ENCODE data around the gene CELSR1. TPM values are rescaled to one million over a fixed set of nuclear protein-coding genes. Genes with fewer than 3 reads are reported as not detected.

Gene CELSR1
- total and polyA plus RNA-seq, 2 of the 13 experiments (the other 11 are each of a cell fraction or from before 2014, with no cell fraction given), result 0.78 to 1.8 TPM

- TF ChIP-seq POGK (CRISPR knock-in tag; conservative IDR thresholded peaks at IDR 0.05) (peak; percentile 55; the same call in 1 of the 2 replicates), E2F1 (CRISPR knock-in tag; IDR thresholded peaks at IDR 0.05) (no peak), AFF4 (CRISPR knock-in tag; IDR thresholded peaks at IDR 0.05) (no peak), ZNF780A (CRISPR knock-in tag; IDR thresholded peaks at IDR 0.05) (0 out of 2 replicates have a peak, but pooled peaks have one; percentile 36), HOXA5 (CRISPR knock-in tag; IDR thresholded peaks at IDR 0.05) (no peak), RBAK (CRISPR knock-in tag; IDR thresholded peaks at IDR 0.05) (no peak), KLF16 (CRISPR knock-in tag; IDR thresholded peaks at IDR 0.05) (peak in 1 of 2 experiments; percentile 77; a peak in 1 of 4 replicates), BRD4 (CRISPR knock-in tag; IDR thresholded peaks at IDR 0.05) (peak; percentile 72), ERF (CRISPR knock-in tag; IDR thresholded peaks at IDR 0.05) (peak; percentile 75), ZNF672 (CRISPR knock-in tag; IDR thresholded peaks at IDR 0.05) (no peak), ZSCAN12 (CRISPR knock-in tag; IDR thresholded peaks at IDR 0.05) (no peak), ELF1 (CRISPR knock-in tag; IDR thresholded peaks at IDR 0.05) (peak; percentile 73), ZNF792 (CRISPR knock-in tag; IDR thresholded peaks at IDR 0.05) (0 out of 2 replicates have a peak, but pooled peaks have one; percentile 55), GABPB1 (CRISPR knock-in tag; IDR thresholded peaks at IDR 0.05) (peak; percentile 73), MXD1 (CRISPR knock-in tag; IDR thresholded peaks at IDR 0.05) (peak; percentile 58; the same call in 1 of the 2 replicates), ZGPAT (CRISPR knock-in tag; IDR thresholded peaks at IDR 0.05) (peak; percentile 79), MAX (IDR thresholded peaks at IDR 0.05) (peak; percentile 80), TEAD3 (CRISPR knock-in tag; optimal IDR thresholded peaks at IDR 0.05; ENCODE audit: borderline replicate concordance) (peak; percentile 80), SMAD9 (CRISPR knock-in tag; IDR thresholded peaks at IDR 0.05) (no peak)
Measured at GRCh38 chr22:46430961-46431838, 106.2 kb downstream of the CELSR1 start (continued).
